GM18502 (cell line): Measurements from ENCODE around the gene KIF5A.

Experiments
- ATAC-seq: cut with Tn5 transposase; IDR thresholded peaks from one replicate; pipeline ENCODE4 v1.9.1; 2021; ENCODE audit warnings: mild to moderate bottlenecking; ENCODE audit not compliant: unreplicated experiment, poor library complexity

The KIF5A gene

GRCh38 chr12:57518920-57519795, 30.7 kb upstream of the KIF5A start:
- no peak for ATAC-seq

GRCh38 chr12:57519796-57520052, 30.1 kb upstream of the KIF5A start:
- peak; percentile 1 for ATAC-seq

- ATAC-seq: peak; percentile 74
Measured at GRCh38 chr12:57520053-57520818, 29.6 kb upstream of the KIF5A start, which contains the start of gene DDIT3. Gene DDIT3 (minus strand): TSS chr12:57520514. CDS start chr12:57517406, 3,108 bp downstream.

- no peak for ATAC-seq
Measured at GRCh38 chr12:57521525-57522010, 28.3 kb upstream of the KIF5A start.

- ATAC-seq: peak; percentile 39
Measured at GRCh38 chr12:57522011-57522886, 27.6 kb upstream of the KIF5A start, which contains the start of gene MBD6. Gene MBD6 (plus strand): TSS chr12:57522824. CDS start chr12:57524304, 1,480 bp downstream.

GRCh38 chr12:57522887-57523705, 26.7 kb upstream of the KIF5A start:
- no peak for ATAC-seq

- ATAC-seq: no peak
Measured at GRCh38 chr12:57523706-57524614, 25.9 kb upstream of the KIF5A start.

GRCh38 chr12:57524814-57525614, 24.8 kb upstream of the KIF5A start:
- no peak for ATAC-seq

- ATAC-seq: no peak
Measured at GRCh38 chr12:57525615-57526383, 24.0 kb upstream of the KIF5A start.

- no peak for ATAC-seq
Measured at GRCh38 chr12:57526477-57527126, 23.2 kb upstream of the KIF5A start.

GRCh38 chr12:57527184-57527583, 22.7 kb upstream of the KIF5A start:
- no peak for ATAC-seq

GRCh38 chr12:57528176-57528575, 21.7 kb upstream of the KIF5A start:
- ATAC-seq: no peak

GRCh38 chr12:57528831-57529555, 20.9 kb upstream of the KIF5A start:
- no peak for ATAC-seq

- no peak for ATAC-seq
Measured at GRCh38 chr12:57529831-57530230, 20.0 kb upstream of the KIF5A start.

- ATAC-seq: no peak
Measured at GRCh38 chr12:57530396-57531142, 19.3 kb upstream of the KIF5A start.
